ENCODE data around the gene DET1.
"Not testable (repeated sequence)": the region's sequence is repeated elsewhere in the genome, so short reads cannot be mapped to it uniquely, and the experiment has no call there.

DET1 gene

DNA sequence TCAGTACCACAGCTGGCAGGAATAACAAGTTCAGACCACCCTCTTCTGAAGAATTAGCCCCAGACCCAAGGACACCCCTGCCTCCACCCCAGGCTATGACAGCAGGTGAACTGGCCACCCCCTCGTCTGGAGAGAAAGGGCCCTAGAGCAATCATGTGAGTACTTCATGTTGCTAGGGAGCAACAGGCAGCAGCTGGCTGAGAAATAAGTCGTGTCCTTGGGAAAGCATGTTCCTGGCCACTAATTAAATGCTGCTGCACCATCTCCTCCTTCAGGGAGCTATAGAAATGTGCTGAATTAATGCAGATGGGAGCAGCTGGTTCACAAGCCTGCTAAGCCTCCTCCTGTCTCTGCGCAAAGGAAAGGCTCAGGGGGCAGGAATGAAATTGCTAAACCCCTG is 47.5 kb downstream of the DET1 start:
- no peak for DNase-seq (ENCODE audit: low read depth in 1 of 2, low spot score in 1 of 2)

DNA sequence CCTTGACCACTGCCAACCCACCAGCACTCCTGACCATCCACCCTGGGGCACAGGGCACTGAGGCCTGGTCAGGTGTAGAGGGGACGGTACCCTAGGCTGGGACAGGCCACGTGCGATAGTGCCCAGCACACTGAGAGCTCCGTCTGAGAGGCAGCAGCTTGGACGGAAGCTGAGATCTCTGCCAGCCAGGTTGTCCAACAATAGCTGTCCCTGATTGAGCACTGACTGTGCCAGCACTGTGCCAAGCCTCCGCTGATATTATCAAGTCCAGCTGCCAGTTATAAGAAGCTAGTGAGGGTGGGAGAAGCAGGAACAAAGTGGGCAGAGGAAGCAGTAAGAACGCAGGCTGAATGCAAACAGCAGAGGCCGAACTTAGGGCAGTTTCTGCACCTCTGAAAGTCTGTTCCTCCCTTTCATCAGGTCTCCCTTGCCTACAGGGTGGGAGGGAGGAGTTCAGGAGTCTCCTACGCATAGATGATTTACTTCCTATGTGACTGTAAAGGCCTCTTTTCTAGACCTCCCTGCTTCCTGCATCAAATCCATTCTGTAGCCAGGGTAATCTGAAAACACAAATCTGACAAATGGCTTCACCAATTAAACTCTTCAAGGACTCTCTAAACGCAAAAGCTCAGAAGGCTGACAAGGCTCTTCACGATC is 49.2 kb downstream of the DET1 start:
- DNase-seq (ENCODE audit: low read depth in 1 of 2, low spot score in 1 of 2), result no peak

DNA sequence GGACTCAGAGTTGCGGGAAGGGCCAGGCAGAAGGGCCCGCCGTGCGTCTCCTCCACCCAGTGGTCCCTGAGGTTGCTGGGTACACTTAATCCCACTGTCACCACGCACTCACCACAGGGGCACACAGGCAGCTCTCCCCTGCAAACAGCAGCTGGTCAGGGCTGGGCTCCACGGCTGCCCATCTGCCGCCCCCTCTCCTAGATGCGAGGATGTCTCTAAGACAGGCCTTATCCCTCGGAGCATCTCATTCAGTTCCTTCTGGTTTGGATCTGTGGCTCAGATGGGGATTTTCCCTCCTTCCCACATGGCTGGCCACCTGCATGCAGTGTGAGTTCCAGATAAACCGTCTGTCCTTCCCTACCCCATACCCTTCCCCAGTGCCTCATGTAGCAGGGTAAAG is 52.6 kb downstream of the DET1 start:
- DNase-seq (ENCODE audit: low read depth in 1 of 2, low spot score in 1 of 2), result no peak

DNA sequence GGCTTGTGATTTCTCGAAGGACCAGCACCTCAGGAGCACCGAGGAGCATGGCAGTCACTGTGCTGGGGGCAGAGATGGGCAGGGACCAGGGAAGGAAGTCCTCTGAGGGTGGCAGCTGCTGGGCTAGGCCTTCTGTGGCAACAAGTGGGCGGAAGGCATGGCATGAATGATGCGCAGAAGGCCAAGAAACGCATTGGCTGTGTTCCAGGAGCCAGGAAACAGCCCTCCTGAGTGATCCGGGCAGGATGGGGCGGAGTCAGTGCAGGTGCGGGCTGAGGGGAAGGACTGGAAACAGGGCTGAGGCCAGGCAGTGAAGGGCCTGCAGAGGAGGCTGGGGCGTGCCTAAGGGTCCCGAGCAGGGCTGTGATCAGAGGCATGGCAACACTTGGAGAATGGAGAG is 55.3 kb downstream of the DET1 start:
- no peak for DNase-seq (ENCODE audit: low read depth in 1 of 2, low spot score in 1 of 2)

DNA sequence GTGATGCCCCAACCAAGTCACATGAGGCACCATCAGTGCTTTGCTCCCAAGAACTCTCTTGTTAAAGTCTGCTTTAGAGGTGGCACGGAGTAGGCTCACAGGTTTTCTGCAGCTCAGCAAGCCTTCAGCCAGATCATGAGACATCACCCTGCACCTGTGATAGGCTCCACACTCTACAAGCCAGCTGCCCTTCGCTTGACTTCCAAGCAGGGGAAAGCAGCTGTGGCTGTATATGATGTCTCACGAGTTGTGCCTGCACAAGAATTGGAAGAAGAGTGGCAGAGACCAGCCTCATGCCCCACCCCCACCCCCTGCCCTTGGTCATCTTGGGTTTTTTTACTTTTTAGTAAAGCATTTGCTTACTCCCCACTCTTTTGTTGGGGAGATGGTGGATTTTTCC is 56.4 kb downstream of the DET1 start:
- no peak for DNase-seq (ENCODE audit: low read depth in 1 of 2, low spot score in 1 of 2)

DNA sequence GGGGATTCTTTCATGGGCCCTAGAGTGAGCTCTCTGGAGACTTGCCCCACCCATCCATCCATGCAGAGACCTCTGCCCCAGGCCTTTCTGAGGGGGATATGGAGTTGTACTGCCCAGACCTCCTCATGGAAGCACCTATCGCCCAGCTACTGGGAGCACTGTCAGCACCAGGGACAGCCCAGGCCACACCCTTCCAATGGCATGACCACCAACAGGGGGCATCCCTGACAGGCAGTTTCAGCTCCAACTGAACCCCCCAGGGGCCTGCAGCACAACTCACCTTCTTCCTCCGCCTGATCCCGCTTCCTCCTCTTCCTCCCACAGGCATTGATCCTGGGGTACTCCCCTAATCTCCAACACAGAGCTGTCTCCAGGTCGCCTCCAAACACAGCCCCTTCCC is 57.2 kb downstream of the DET1 start:
- DNase-seq (ENCODE audit: low read depth in 1 of 2, low spot score in 1 of 2), result no peak

DNA sequence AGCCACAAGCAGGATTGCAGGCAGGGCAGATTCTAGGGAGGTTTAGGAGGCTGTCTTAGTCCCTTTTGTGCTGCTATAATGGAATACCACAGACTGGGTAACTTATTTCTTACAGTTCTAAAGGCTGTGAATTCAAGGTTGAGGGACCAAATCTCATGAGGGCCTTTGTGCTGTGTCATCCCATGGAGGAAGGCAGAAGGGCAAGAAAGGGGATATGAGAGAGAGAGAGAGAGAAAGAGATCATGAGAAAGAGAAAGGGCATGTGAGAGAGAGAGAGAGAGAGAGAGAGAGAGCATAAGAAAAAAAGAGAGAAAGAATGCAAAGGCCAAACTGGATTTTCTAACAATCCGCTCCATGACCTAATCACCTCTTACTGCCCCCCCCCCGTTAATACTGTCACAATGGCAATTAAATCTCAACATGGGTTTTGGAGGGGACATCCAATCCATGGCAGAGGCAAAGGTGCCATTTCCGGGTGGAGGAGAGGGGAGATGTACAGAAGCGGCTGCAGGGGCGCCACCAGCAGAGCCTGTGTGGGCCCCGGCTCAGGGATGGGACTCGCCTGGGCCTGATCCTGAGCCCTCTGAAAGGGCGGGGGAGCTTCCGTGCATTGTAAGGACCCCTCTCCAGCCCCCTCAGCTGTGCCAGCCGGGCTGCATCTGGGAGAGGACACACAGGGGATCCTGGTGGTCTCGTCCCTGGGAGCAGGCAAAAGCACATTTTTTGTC is 58.5 kb downstream of the DET1 start:
- no peak for DNase-seq (ENCODE audit: low read depth in 1 of 2, low spot score in 1 of 2)

DNA sequence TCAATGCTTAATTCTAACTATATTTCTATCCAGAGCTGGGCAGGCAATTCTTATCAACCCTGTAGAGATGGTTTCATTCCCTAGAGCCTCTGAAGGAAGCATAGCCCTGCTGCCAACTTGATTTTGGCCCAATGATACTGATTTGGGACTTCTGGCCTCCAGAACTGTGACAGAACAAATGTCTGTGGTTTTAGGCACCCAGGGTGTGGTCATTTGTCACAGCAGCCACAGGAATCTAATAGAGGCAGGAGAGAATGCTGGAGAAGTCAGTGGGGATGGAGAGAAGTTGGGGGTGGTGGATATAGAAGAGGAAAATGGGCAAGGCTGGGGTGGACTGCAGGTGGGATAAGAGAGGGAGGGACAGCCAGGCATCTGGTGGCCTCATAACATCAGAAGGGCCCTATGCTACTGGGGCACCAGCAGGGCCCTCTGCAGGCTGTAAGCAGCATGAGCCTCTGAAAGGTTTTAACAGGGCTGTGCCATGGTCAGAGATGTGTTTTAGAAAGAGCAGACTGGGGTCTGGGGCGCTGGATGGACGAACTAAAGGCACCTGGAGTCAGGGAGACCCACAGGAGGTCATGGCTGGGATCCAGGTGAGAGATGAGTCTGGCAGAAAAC is 59.2 kb downstream of the DET1 start:
- no peak for DNase-seq (ENCODE audit: low read depth in 1 of 2, low spot score in 1 of 2)

DNA sequence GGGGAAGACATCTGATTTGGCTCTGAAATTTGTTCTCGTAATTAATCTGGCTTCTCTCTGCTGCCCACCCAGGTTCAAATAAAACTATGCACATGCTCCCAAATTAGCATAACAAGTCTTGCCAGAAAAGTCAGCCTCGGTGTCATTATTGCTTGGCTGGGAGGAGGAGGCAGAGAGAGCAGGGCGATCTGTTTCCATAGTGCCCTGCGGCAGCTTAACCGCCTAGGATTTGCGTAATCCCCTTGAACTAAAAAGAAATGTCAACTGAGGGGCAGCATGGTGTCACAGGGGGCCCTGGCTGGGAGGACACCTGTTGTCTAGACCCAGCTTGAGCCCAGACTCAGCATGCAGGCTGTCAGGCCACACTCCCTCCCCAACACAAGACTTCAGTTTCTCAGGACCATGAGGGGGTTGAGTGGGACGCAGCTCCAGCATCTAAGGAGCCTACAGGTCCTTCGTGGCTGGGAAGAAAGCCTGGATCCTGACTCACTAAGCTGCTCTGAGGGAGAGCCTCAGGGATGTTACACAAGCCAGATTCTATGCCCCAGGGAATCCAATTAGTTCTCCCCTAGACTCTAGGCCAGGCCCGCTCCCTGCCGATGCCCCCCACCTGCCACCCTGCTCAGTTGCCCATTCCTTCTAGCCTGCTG is 61.7 kb downstream of the DET1 start:
- DNase-seq (ENCODE audit: low read depth in 1 of 2, low spot score in 1 of 2), result no peak

DNA sequence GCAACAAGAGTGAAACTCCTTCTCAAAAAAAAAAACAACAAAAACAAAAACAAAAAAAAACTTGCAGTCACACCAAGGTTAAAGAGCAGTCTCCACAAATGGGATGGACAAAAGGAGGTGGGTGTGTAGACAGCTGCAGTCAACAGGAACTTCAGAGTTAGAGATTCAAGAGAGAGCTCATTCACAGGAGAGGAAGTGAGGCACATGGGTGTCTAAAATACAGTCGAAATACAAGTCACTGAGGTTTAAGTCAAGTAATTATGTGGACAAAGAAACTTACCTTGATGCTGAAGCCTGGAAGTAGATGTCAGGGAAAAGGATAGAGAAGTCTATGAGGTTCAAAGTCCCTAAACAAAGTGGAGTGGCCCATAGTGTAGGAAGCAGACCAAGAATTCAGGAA is 64.2 kb downstream of the DET1 start:
- DNase-seq (ENCODE audit: low read depth in 1 of 2, low spot score in 1 of 2), result no peak

DNA sequence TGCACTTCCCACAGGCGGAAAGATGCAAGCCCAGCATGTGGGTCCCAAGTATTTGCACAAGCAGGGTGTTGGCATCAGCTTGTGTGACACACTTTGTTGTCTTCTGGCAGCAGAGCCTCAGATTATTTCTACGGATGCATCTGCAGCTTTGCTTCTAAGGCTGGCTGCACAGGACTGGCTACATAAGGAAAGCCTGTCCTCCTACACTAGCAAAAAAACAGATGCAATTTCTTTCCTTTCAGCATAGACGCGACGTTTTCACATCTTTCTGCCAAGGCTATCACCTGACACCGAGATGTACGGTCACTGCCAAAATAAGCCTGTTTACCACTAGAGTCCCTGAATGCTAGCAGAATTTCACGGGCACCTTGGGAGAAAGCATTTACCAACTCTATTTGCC is 65.5 kb downstream of the DET1 start:
- no peak for DNase-seq (ENCODE audit: low read depth in 1 of 2, low spot score in 1 of 2)

DNA sequence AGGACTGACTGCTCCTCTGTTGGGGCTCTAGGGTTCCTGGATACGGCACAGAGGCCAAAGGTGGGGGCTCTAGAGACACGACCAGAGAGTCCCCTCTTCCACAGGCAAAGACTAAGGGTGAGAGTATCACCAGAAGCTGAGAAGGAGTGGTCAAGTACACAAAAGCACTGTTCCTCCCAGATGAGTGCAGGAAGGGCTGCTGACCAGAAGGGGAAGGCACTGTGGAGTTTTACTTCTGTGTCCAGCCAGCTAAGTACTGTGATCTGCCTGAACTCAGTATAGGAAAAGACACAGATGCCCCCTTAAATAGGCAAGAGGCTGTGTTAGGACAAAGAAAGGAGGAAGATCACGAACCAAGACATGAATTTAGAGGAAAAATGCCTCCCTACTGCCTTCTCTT is 67.3 kb downstream of the DET1 start:
- DNase-seq (ENCODE audit: low read depth in 1 of 2, low spot score in 1 of 2), result no peak

DNA sequence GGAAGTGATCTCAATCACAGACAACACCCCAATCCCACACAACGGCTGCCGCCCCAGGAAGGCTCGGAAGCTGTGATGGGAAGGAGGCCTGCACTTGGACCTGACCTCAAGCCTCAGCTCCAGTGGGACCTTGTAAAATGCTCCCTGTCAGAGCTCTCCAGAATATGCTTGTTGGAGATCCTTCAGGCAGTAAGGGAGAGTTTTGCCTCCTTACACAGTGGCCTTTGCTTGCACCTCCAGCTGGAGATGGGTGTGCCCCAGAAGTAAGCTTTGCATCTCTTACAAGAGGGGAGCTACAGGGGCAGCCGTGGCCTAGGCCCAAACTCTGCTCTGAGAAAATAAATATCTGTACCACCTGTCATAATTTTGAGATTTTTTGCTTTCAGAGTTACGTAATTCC is 68.6 kb downstream of the DET1 start:
- no peak for DNase-seq (ENCODE audit: low read depth in 1 of 2, low spot score in 1 of 2)

DNA sequence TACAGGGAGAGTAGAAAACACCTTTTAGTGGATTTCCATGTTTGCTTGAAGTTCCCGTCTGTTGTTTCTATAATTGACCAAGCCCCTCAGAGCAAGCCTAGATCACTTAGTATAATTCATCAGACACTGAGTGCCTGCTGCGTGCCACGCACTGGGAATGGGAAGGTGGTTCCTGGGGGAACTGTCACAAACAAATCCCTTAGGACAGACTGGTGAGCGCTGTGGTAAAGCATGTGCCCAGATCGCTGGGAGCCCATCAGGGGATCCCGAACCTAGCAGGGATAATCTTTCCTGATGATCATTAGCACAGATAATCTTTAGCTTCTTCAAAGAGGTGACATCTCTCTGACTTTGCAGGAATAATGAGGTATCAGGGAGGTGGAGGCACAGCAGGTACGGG is 69.4 kb downstream of the DET1 start:
- no peak for DNase-seq (ENCODE audit: low read depth in 1 of 2, low spot score in 1 of 2)

DNA sequence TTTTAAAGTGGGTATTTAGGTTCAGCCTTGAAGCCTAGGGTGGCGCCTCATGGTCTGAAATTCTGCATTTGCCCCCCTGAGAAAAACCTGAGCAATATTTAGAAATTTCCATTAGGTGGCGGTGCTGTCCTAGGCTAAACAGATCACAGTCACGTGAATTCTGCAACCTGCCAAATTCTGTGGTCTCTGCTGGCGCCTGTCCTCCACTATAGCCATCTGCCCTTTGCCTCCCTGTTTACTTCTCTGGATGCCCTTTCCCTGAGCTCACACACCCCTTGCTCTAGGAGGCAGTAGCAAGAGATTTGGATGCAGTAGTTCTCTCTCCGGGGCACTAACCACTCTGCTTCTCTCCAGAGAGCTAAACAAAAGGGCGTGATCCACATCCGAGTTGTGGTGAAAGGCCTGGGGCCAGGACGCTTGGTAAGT is 69.8 kb downstream of the DET1 start:
- no peak for DNase-seq (ENCODE audit: low read depth in 1 of 2, low spot score in 1 of 2)

DNA sequence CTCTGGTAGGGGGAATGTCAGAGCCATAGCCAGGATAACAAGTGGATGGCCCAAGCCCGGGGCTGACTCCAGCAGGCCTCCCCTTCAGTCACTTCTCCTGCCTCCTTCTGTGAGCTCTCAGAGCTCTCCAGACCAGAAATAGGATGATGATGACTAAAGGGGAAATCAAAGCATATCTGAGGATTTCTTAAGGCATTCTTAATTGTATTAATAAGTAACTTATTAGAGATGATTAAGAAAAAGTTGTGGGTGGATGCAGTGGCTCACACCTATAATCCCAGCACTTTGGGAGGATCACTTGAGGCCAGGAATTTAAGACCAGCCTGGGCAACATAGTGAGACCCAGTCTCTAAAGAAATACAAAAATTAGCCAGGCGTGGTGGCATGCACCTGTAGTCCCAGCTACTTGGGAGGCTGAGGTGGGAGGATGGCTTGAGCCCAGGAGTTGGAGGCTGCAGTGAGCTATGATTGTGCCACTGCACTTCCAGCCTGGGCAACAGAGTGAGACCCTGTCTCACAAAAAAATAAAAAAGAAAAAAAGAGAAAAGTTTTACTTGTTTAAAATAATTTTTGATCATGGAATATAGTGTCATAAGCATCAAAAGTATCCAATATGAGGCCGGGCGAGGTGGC is 72.7 kb downstream of the DET1 start:
- not testable (repeated sequence) for DNase-seq (ENCODE audit: low read depth in 1 of 2, low spot score in 1 of 2)

DNA sequence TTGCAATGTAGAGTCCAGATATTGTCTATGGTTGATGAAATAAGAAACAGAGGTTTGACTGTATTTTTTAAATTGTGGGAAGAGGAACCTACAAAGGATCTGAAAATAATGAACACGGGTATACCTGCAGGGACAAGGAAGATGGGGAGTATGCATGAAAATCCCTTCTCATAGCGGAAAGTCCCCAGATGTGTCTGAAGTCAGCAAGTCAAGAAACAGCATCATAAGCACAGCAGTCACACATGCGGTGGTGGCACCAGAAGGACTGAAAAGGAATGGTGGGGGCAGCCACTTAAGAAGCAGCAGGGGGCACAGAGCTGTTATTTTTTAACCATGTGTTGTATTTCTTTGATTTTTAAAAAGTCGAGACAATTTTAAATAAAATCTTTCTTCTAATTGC is 74.3 kb downstream of the DET1 start:
- DNase-seq (ENCODE audit: low read depth in 1 of 2, low spot score in 1 of 2), result no peak

DNA sequence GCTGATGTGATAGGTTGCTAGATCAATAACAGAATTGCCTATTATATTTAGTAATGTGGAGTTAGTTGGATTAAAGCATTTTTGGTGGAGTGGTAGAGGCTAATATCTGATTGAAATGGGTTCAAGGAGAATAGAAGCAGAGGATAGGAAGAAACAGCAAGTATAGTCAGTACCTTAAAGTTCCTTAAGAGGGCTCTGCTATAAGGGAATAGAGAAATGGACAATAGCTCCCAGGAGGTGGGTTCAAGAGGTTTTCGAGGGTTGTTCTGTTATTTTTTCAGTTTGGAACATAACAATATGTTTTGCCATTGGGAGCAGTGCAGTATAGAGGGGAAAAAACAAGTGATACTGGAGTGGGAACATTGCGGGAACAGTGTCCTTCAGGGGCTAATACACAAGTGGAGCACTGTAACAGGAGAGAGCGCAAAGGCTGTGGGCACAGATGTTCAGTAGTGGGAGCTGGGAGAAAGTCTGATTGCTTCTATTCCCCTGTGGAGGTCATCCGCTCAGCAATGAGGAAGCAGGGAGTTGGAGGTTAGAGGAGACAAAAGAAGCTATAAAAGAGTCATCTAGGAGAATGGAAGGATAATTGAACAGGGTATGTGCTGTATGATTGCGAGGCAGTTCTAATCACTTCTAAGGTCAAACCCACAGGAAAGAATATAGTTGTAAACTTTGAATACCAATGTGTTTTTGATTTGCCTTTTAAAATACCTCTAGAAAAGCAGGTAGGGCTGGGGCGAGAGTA is 75.7 kb downstream of the DET1 start:
- DNase-seq (ENCODE audit: low read depth in 1 of 2, low spot score in 1 of 2), result no peak

DNA sequence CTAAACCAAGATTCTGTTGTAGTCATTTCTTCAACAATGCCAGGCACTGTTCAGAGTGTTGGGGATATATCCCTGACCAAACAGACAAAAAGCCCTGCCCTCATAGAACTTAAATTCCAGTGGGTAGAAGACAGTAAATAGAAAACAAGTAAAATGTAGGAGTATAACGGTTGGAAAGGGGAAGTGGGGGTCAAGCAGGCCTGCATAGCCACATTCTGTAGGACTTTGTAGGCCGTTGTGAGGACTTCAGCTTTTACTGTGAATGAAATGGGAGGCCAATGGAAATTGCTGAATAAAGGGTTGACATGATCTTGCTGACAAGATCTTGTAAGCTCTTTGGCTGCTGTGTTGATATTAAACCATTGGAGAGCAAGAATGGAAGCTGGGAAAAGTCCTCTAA is 77.2 kb downstream of the DET1 start:
- DNase-seq (ENCODE audit: low read depth in 1 of 2, low spot score in 1 of 2), result no peak

DNA sequence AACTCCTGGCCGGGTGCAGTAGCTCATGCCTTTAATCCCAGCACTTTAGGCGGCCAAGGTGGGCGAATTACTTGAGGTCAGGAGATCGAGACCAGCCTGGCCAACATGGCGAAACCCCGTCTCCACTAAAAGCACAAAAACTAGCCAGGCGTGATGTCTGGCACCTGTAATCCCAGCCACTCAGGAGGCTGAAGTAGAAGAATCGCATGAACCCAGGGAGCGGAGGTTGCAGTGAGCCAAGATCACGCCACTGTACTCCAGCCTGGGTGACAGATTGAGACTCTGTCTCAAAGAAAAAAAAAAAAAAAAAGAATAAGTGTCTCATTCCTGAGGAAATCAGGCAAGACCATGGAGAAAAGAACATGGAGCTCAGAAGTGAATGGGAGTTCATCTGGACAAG is 77.8 kb downstream of the DET1 start:
- DNase-seq (ENCODE audit: low read depth in 1 of 2, low spot score in 1 of 2), result not testable (repeated sequence)

DNA sequence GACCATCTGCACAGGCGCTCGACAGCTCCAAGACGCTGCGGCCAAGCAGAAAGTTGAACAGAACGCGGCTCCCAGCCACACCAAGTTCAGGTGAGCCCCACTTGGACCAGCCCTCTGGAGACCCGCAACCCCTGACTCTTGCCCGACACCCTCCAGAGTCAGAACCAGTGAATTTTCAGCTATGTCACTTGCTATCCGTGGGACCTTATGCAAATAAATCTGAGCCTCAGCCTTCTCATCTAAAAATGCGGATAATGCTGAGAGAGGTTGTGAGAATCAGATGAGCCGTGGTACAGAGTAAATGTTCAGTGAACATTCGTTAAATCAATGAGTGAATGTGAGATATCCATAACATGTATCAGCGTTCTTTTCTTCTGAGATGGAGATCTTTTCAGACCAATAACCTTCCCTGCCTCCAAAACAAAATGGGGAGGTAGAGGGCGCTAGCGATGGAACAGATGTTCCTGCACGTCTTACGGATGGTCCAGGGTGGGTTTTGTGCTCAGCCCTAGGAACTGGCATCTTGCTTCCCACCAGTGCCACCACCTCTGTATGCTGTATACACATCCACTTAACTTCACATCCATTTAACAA is 78.4 kb downstream of the DET1 start:
- DNase-seq (ENCODE audit: low read depth in 1 of 2, low spot score in 1 of 2), result no peak
